B cell (primary cell): Measurements from ENCODE around the gene INSIG2. TPM values are rescaled to one million over a fixed set of nuclear protein-coding genes. Genes with fewer than 3 reads are reported as not detected.

Source experiments
- ATAC-seq: fragments of 200-7000 bp; cut with Tn5 transposase; one replicate; pipeline ENCODE4 v1.10.0; 2021; ENCODE audit warnings: low read depth, mild to moderate bottlenecking, moderate number of reproducible peaks, moderate library complexity
- CTCF ChIA-PET: fragments of 350-600 bp; sonication (Branson Sonifier 250); formaldehyde crosslinking; loops from one replicate; lab custom pipeline; 2021; ENCODE audit warnings: antibody characterized with exemption, inconsistent platforms; lab: Charles Lee
- POLR2A ChIA-PET: fragments of 350-600 bp; sonication (Branson Sonifier 250); formaldehyde crosslinking; loops from one replicate; lab custom pipeline; 2021; ENCODE audit warnings: antibody characterized with exemption; lab: Charles Lee
- DNase-seq: peaks from one replicate; pipeline ENCODE4 v3.0.0; 2013
- H2AFZ ChIP-seq: 2 replicates; pipeline ENCODE4 v1.6.1; 2012; ENCODE audit warnings: mild to moderate bottlenecking, low read depth, low read length; ENCODE audit not compliant: insufficient read depth, poor library complexity, severe bottlenecking
- H3K27ac ChIP-seq, 2 donors: 1 replicate in 1 of 2; 2 replicates in 1 of 2; pipeline ENCODE4 v1.5.1; 2012 to 2013; ENCODE audit warnings: low read length in 2 of 2, mild to moderate bottlenecking in 2 of 2, moderate library complexity in 1 of 2
- H3K27me3 ChIP-seq, 4 experiments: fragments of 200-600 bp in 1 of 4; sonication (generic) in 1 of 4; replicated peaks in 1 of 4; 1 replicate in 2 of 4; 2 replicates in 2 of 4; pipeline versions ENCODE4 v1.6.1 to v1.7.0; 2013 to 2016; ENCODE audit warnings: low read length in 3 of 4, mild to moderate bottlenecking in 2 of 4, mixed read lengths in 1 of 4, moderate library complexity in 1 of 4; ENCODE audit not compliant: insufficient read depth in 4 of 4, control insufficient read depth in 3 of 4; ENCODE audit errors: control extremely low read depth in 1 of 4
- H3K36me3 ChIP-seq, 2 experiments: replicated peaks in 1 of 2; 1 replicate in 1 of 2; 2 replicates in 1 of 2; pipeline versions ENCODE4 v1.6.1 to v1.7.1; 2013; ENCODE audit warnings: low read length in 1 of 2; ENCODE audit not compliant: insufficient read depth in 2 of 2, control insufficient read depth in 1 of 2; ENCODE audit errors: control extremely low read depth in 1 of 2, extremely low read depth in 1 of 2
- H3K4me1 ChIP-seq, 2 donors: fragments of 200-600 bp in 1 of 2; sonication (generic) in 1 of 2; 1 replicate in 1 of 2; 2 replicates in 1 of 2; pipeline versions ENCODE4 v1.5.1 to v1.6.1; 2013 to 2017; ENCODE audit warnings: low read length in 2 of 2; ENCODE audit not compliant: control insufficient read depth in 2 of 2, insufficient read depth in 2 of 2
- H3K4me2 ChIP-seq: replicated peaks from 2 replicates; pipeline ENCODE3; 2012; ENCODE audit warnings: mild to moderate bottlenecking, low read depth, low read length; ENCODE audit not compliant: poor library complexity, severe bottlenecking
- H3K4me3 ChIP-seq, 5 experiments: fragments of 200-600 bp in 1 of 5; sonication (generic) in 1 of 5; 1 replicate in 3 of 5; 2 replicates in 2 of 5; pipeline versions ENCODE4 v1.5.1 to v1.7.0; 2011 to 2016; ENCODE audit warnings: low read length in 4 of 5, mild to moderate bottlenecking in 4 of 5, low read depth in 2 of 5, control low read depth in 1 of 5, moderate library complexity in 1 of 5; ENCODE audit not compliant: insufficient read depth in 1 of 5; ENCODE audit errors: control extremely low read depth in 1 of 5, extremely low read depth in 1 of 5
- H3K79me2 ChIP-seq: fragments of 200-600 bp; sonication (generic); one replicate; pipeline ENCODE4 v1.6.0; 2016; ENCODE audit warnings: low read length; ENCODE audit not compliant: control insufficient read depth, insufficient read depth
- H3K9ac ChIP-seq: fragments of 200-600 bp; sonication (generic); 2 replicates; pipeline ENCODE4 v1.6.1; 2017; ENCODE audit warnings: mild to moderate bottlenecking, low read length, moderate library complexity
- H3K9me3 ChIP-seq, 3 donors: one replicate each; pipeline versions ENCODE4 v1.6.1 to v1.7.1; 2013; ENCODE audit warnings: low read length in 2 of 3; ENCODE audit not compliant: control insufficient read depth in 2 of 3, insufficient read depth in 1 of 3; ENCODE audit errors: control extremely low read depth in 1 of 3
- H4K20me1 ChIP-seq: 2 replicates; pipeline ENCODE4 v1.6.0; 2012; ENCODE audit warnings: mild to moderate bottlenecking, low read length; ENCODE audit not compliant: insufficient read depth, control insufficient read depth, poor library complexity, severe bottlenecking
- H3K27ac Mint-ChIP-seq: one replicate; pipeline ENCODE4 v1.8.0; 2021; ENCODE audit warnings: mixed read lengths
- H3K27me3 Mint-ChIP-seq: one replicate; pipeline ENCODE4 v1.8.0; 2021; ENCODE audit warnings: mixed read lengths
- H3K4me1 Mint-ChIP-seq: one replicate; pipeline ENCODE4 v1.8.0; 2021; ENCODE audit warnings: mixed read lengths
- H3K4me3 Mint-ChIP-seq: one replicate; pipeline ENCODE4 v1.8.0; 2021; ENCODE audit warnings: mixed read lengths
- H3K9me3 Mint-ChIP-seq: one replicate; pipeline ENCODE4 v1.8.0; 2022; ENCODE audit warnings: mixed read lengths; ENCODE audit not compliant: insufficient read depth
- EZH2 ChIP-seq: IDR thresholded peaks from 2 replicates; pipeline ENCODE4 v1.6.1; 2012; ENCODE audit warnings: borderline replicate concordance, low read depth, mild to moderate bottlenecking, moderate library complexity, low read length; ENCODE audit not compliant: insufficient read depth, poor library complexity, severe bottlenecking
- WGBS: methylation state at CpG from one replicate; pipeline ENCODE4 v1.1.5; 2013; ENCODE audit warnings: missing lambda C conversion rate; ENCODE audit not compliant: insufficient coverage; 5-methylcytosine and 5-hydroxymethylcytosine counted together
- intact Hi-C: fragments of 100-400 bp; cut with micrococcal nuclease; formaldehyde crosslinking; loops from one replicate; pipeline ENCODE4 v1.10.0; 2022
- polyA plus RNA-seq: library from polyadenylated mRNA; depleted of rRNA; stranded (reverse); fragments of >200 nt; gene quantifications from 2 replicates; pipeline ENCODE4 v1.2.3, GENCODE V29; 2012
- total RNA-seq, 2 donors: library from RNA; stranded (reverse); fragments of 120-200 nt in 1 of 2; gene quantifications; 1 replicate in 1 of 2; 2 replicates in 1 of 2; pipeline versions ENCODE4 v1.2.3 to v1.2.4, GENCODE V29; 2013 to 2022
- TF ChIP-seq, protein P1 (sequence below): fragments of 200-600 bp; IDR thresholded peaks from one replicate; pipeline ENCODE4 v1.8.0; 2022; ENCODE audit warnings: antibody characterized with exemption, mild to moderate bottlenecking

INSIG2 gene
- total and polyA plus RNA-seq, 2 donors (not counting 1 experiment from before 2014, with no cell fraction given), result 14.2 to 29.5 TPM

DNA sequence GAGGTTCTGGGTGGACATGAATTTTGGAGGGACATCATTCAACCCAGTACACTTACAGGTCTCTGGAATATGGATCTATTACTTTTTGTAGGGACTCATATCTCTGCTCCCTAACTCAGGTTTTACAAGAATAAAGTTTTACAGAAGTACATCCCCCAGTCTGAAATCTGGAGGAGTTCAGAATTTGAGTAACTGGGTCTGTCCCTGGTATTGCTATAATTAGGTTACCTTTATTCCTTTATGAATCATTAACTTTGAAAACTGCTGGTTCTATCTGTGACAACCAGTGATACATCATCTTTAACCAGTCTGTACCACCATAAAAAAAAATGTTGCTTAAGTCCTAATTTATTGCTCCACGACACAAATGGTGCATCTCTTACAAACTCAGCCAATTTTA, 59.9 kb downstream of the INSIG2 start:
- TF ChIP-seq, protein P1, sequence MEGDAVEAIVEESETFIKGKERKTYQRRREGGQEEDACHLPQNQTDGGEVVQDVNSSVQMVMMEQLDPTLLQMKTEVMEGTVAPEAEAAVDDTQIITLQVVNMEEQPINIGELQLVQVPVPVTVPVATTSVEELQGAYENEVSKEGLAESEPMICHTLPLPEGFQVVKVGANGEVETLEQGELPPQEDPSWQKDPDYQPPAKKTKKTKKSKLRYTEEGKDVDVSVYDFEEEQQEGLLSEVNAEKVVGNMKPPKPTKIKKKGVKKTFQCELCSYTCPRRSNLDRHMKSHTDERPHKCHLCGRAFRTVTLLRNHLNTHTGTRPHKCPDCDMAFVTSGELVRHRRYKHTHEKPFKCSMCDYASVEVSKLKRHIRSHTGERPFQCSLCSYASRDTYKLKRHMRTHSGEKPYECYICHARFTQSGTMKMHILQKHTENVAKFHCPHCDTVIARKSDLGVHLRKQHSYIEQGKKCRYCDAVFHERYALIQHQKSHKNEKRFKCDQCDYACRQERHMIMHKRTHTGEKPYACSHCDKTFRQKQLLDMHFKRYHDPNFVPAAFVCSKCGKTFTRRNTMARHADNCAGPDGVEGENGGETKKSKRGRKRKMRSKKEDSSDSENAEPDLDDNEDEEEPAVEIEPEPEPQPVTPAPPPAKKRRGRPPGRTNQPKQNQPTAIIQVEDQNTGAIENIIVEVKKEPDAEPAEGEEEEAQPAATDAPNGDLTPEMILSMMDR, result no peak
- no peak for TF ChIP-seq EZH2

DNA sequence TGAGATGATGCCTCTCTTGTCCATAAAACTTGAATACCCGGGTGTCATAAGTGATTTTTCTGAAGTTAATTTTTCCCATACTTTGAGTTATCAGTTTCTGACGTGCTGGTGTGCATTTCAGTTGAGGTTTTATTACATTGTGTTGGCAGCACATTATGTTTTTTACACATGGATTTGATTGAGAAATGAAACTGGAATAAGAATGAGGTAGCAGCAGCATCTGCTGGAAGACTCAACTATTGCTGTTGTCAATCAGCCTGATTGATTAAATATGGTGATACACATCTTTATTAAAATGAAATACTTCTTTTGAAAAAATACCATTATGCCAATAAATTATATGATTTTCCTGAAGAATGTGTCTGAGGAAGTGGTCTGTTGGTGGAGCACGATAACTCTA, 60.5 kb downstream of the INSIG2 start:
- H4K20me1 ChIP-seq, result no peaks in the 10 kb centered on the region
- intact Hi-C loops, result no loop called here
- ChIA-PET POLR2A (no interaction called here), CTCF (no interaction called here)
- peaks cover 0 to 12% (median 2%) of the 10 kb centered on the region in 4 experiments for H3K27me3 ChIP-seq
- H3K4me1 ChIP-seq, result no peaks in the 10 kb centered on the region
- H3K9me3 ChIP-seq, result no peaks in the 10 kb centered on the region
- Mint-ChIP-seq H3K27me3 (peaks cover 45% of the 10 kb centered on the region), H3K9me3 (no peaks in the 10 kb centered on the region), H3K4me1 (no peaks in the 10 kb centered on the region), H3K27ac (no peak overlapping the region), H3K4me3 (no peak overlapping the region)
- no peak overlapping the region for H3K4me2 ChIP-seq
- TF ChIP-seq EZH2, result no peak
- TF ChIP-seq, protein P1, result no peak
- ATAC-seq, result no peak
- 57% methylated on average over 1 of the region's 3 CpGs for WGBS
- no peak overlapping the region for H3K9ac ChIP-seq
- H3K36me3 ChIP-seq, result no peaks in the 10 kb centered on the region
- no peak overlapping the region for H3K27ac ChIP-seq
- H3K4me3 ChIP-seq, result no peak overlapping the region
- no peak overlapping the region for H2AFZ ChIP-seq
- DNase-seq, result no peak
- H3K79me2 ChIP-seq, result no peaks in the 10 kb centered on the region

More for the DNA sequence above, 59.9 kb downstream of the INSIG2 start:
- intact Hi-C loops, result no loop called here
- H3K4me1 ChIP-seq, result no peaks in the 10 kb centered on the region
- H4K20me1 ChIP-seq, result no peaks in the 10 kb centered on the region
- peaks cover 0 to 8% (median 2%) of the 10 kb centered on the region in 4 experiments for H3K27me3 ChIP-seq
- H3K4me3 Mint-ChIP-seq, result no peak overlapping the region
- no peak overlapping the region for H3K9ac ChIP-seq
- no peak overlapping the region for H3K4me2 ChIP-seq
- no peak overlapping the region for H3K27ac ChIP-seq
- ChIA-PET POLR2A (no interaction called here), CTCF (interaction anchor here (1.0 kb wide), 1 partner anchor 101 kb away, joined by 5 read pairs; no protein-coding TSS in a partner anchor)
- WGBS, result no CpG with 5 or more reads among the region's 1 CpG
- DNase-seq (no peak), ATAC-seq (no peak)
- H3K9me3 ChIP-seq, result no peaks in the 10 kb centered on the region
- no peaks in the 10 kb centered on the region for H3K79me2 ChIP-seq
- no peak overlapping the region for H2AFZ ChIP-seq
- H3K36me3 ChIP-seq, result no peaks in the 10 kb centered on the region
- H3K27me3 Mint-ChIP-seq, result peaks cover 41% of the 10 kb centered on the region
- no peaks in the 10 kb centered on the region for H3K4me1 Mint-ChIP-seq
- no peak overlapping the region for H3K27ac Mint-ChIP-seq
- H3K9me3 Mint-ChIP-seq, result no peaks in the 10 kb centered on the region
- H3K4me3 ChIP-seq, result no peak overlapping the region
